Measurements from ENCODE around the gene OSBP2.
"Not testable (repeated sequence)": the region's sequence is repeated elsewhere in the genome, so short reads cannot be mapped to it uniquely, and the experiment has no call there.

Gene OSBP2

GRCh38 chr22:30718491-30718890 lies 23.8 kb downstream of the OSBP2 start:
- no peak for DNase-seq (ENCODE audit: low read depth)

GRCh38 chr22:30718938-30719337 lies 24.3 kb downstream of the OSBP2 start:
- no peak for DNase-seq (ENCODE audit: low read depth)

GRCh38 chr22:30720263-30720837 lies 25.7 kb downstream of the OSBP2 start:
- no peak for DNase-seq (ENCODE audit: low read depth)

- no peak for DNase-seq (ENCODE audit: low read depth)
Measured at GRCh38 chr22:30721741-30722140, 27.1 kb downstream of the OSBP2 start.

GRCh38 chr22:30728826-30729225 lies 34.2 kb downstream of the OSBP2 start:
- DNase-seq (ENCODE audit: low read depth), result no peak

- no peak for DNase-seq (ENCODE audit: low read depth)
Measured at GRCh38 chr22:30731658-30732057, 37.0 kb downstream of the OSBP2 start.

GRCh38 chr22:30732426-30732825 lies 37.8 kb downstream of the OSBP2 start:
- DNase-seq (ENCODE audit: low read depth), result no peak

GRCh38 chr22:30733181-30733631 lies 38.5 kb downstream of the OSBP2 start:
- no peak for DNase-seq (ENCODE audit: low read depth)

- not testable (repeated sequence) for DNase-seq (ENCODE audit: low read depth)
Measured at GRCh38 chr22:30740007-30740406, 45.3 kb downstream of the OSBP2 start.

- not testable (repeated sequence) for DNase-seq (ENCODE audit: low read depth)
Measured at GRCh38 chr22:30740511-30740910, 45.8 kb downstream of the OSBP2 start.

GRCh38 chr22:30742291-30743256 lies 47.9 kb downstream of the OSBP2 start:
- no peak for DNase-seq (ENCODE audit: low read depth)

GRCh38 chr22:30743257-30744020 lies 48.8 kb downstream of the OSBP2 start:
- DNase-seq (ENCODE audit: low read depth), result no peak

GRCh38 chr22:30744224-30744623 lies 49.5 kb downstream of the OSBP2 start:
- no peak for DNase-seq (ENCODE audit: low read depth)

- no peak for DNase-seq (ENCODE audit: low read depth)
Measured at GRCh38 chr22:30747493-30747892, 52.8 kb downstream of the OSBP2 start.

GRCh38 chr22:30749272-30749671 lies 54.6 kb downstream of the OSBP2 start:
- no peak for DNase-seq (ENCODE audit: low read depth)

- DNase-seq (ENCODE audit: low read depth), result no peak
Measured at GRCh38 chr22:30749849-30750248, 55.2 kb downstream of the OSBP2 start.

- no peak for DNase-seq (ENCODE audit: low read depth)
Measured at GRCh38 chr22:30751529-30751928, 56.9 kb downstream of the OSBP2 start.

- DNase-seq (ENCODE audit: low read depth), result no peak
Measured at GRCh38 chr22:30752771-30753170, 58.1 kb downstream of the OSBP2 start.

GRCh38 chr22:30753701-30754100 lies 59.0 kb downstream of the OSBP2 start:
- DNase-seq (ENCODE audit: low read depth), result no peak

GRCh38 chr22:30754521-30754920 lies 59.8 kb downstream of the OSBP2 start:
- DNase-seq (ENCODE audit: low read depth), result no peak

- no peak for DNase-seq (ENCODE audit: low read depth)
Measured at GRCh38 chr22:30754971-30755758, 60.5 kb downstream of the OSBP2 start.

- DNase-seq (ENCODE audit: low read depth), result no peak
Measured at GRCh38 chr22:30755759-30756124, 61.1 kb downstream of the OSBP2 start.
